GM18867 (cell line): ENCODE results near the gene FCGBP.
"Not testable (repeated sequence)": the region's sequence is repeated elsewhere in the genome, so short reads cannot be mapped to it uniquely, and the experiment has no call there.

Experiments
- ATAC-seq: cut with Tn5 transposase; IDR thresholded peaks from one replicate; pipeline ENCODE4 v1.9.1; 2021; ENCODE audit warnings: mild to moderate bottlenecking, moderate library complexity; ENCODE audit not compliant: unreplicated experiment

Gene FCGBP

GRCh38 chr19:39919976-39920375 is 14.5 kb downstream of the FCGBP start:
- no peak for ATAC-seq

- ATAC-seq, result no peak
Measured at GRCh38 chr19:39918183-39918651, 16.2 kb downstream of the FCGBP start.

- no peak for ATAC-seq
Measured at GRCh38 chr19:39917561-39918182, 16.8 kb downstream of the FCGBP start.

GRCh38 chr19:39916851-39917396 is 17.5 kb downstream of the FCGBP start:
- no peak for ATAC-seq

GRCh38 chr19:39916236-39916635 is 18.2 kb downstream of the FCGBP start:
- ATAC-seq, result no peak

GRCh38 chr19:39915848-39916215 is 18.6 kb downstream of the FCGBP start:
- no peak for ATAC-seq

GRCh38 chr19:39915101-39915847 is 19.2 kb downstream of the FCGBP start:
- no peak for ATAC-seq

GRCh38 chr19:39913682-39914333 is 20.6 kb downstream of the FCGBP start:
- ATAC-seq, result no peak

- ATAC-seq, result no peak
Measured at GRCh38 chr19:39908803-39909202, 25.6 kb downstream of the FCGBP start.

GRCh38 chr19:39906820-39907611 is 27.4 kb downstream of the FCGBP start:
- no peak for ATAC-seq

- no peak for ATAC-seq
Measured at GRCh38 chr19:39906283-39906682, 28.2 kb downstream of the FCGBP start.

- not testable (repeated sequence) for ATAC-seq
Measured at GRCh38 chr19:39903486-39904091, 30.8 kb downstream of the FCGBP start.

GRCh38 chr19:39902326-39902725 is 32.1 kb downstream of the FCGBP start:
- not testable (repeated sequence) for ATAC-seq

- ATAC-seq, result not testable (repeated sequence)
Measured at GRCh38 chr19:39901681-39902080, 32.8 kb downstream of the FCGBP start.

- ATAC-seq, result not testable (repeated sequence)
Measured at GRCh38 chr19:39898858-39899257, 35.6 kb downstream of the FCGBP start.

GRCh38 chr19:39897511-39898245 is 36.8 kb downstream of the FCGBP start:
- peak; percentile 63 for ATAC-seq

GRCh38 chr19:39895096-39895495 is 39.3 kb downstream of the FCGBP start:
- not testable (repeated sequence) for ATAC-seq

- not testable (repeated sequence) for ATAC-seq
Measured at GRCh38 chr19:39894236-39894606, 40.2 kb downstream of the FCGBP start.

GRCh38 chr19:39893366-39894235 is 40.8 kb downstream of the FCGBP start:
- ATAC-seq, result not testable (repeated sequence)
